ENCODE results near the gene CTU1.

Gene CTU1

GRCh38 chr19:51156710-51157109 lies 48.5 kb upstream of the CTU1 start (continued):
- TF ChIP-seq TCF7L2 (IDR thresholded peaks at IDR 0.05; ENCODE audit: borderline replicate concordance, low read depth, low read length) (no peak), PBX3 (CRISPR knock-in tag; IDR thresholded peaks at IDR 0.05) (no peak), ZNF239 (tag by site-specific recombination; IDR thresholded peaks at IDR 0.05) (no peak), EGR2 (tag by site-specific recombination; IDR thresholded peaks at IDR 0.05; ENCODE audit: low read depth) (no peak), OSR2 (tag by site-specific recombination; IDR thresholded peaks at IDR 0.05) (no peak)
- TF ChIP-seq, protein P1, sequence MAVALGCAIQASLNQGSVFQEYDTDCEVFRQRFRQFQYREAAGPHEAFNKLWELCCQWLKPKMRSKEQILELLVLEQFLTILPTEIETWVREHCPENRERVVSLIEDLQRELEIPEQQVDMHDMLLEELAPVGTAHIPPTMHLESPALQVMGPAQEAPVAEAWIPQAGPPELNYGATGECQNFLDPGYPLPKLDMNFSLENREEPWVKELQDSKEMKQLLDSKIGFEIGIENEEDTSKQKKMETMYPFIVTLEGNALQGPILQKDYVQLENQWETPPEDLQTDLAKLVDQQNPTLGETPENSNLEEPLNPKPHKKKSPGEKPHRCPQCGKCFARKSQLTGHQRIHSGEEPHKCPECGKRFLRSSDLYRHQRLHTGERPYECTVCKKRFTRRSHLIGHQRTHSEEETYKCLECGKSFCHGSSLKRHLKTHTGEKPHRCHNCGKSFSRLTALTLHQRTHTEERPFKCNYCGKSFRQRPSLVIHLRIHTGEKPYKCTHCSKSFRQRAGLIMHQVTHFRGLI (tag by site-specific recombination; IDR thresholded peaks at IDR 0.05) = no peak
- TF ChIP-seq, protein P2, sequence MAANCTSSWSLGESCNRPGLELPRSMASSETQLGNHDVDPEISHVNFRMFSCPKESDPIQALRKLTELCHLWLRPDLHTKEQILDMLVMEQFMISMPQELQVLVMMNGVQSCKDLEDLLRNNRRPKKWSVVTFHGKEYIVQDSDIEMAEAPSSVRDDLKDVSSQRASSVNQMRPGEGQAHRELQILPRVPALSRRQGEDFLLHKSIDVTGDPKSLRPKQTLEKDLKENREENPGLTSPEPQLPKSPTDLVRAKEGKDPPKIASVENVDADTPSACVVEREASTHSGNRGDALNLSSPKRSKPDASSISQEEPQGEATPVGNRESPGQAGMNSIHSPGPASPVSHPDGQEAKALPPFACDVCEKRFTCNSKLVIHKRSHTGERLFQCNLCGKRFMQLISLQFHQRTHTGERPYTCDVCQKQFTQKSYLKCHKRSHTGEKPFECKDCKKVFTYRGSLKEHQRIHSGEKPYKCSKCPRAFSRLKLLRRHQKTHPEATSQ (tag by site-specific recombination; IDR thresholded peaks at IDR 0.05) = no peak

GRCh38 chr19:51150627-51151026 lies 42.4 kb upstream of the CTU1 start:
- Histone ChIP-seq H3K9me3 (ENCODE audit: control insufficient read depth, insufficient read depth, low read depth, low read length) (no peaks in the 10 kb centered on the region), H3K27ac (ENCODE audit: extremely low read depth, low read depth, low read length) (no peak overlapping the region), H3K4me3 (ENCODE audit: low read depth, low read length) (no peak overlapping the region), H3K36me3 (ENCODE audit: control insufficient read depth in 2 of 2, insufficient read depth in 1 of 2, low read length in 2 of 2) (no peaks in the 10 kb centered on the region), H3K4me1 (ENCODE audit: control insufficient read depth, insufficient read depth, low read length) (no peaks in the 10 kb centered on the region)
- ChIA-PET CTCF (no interaction called here), POLR2A (no interaction called here)
- TF ChIP-seq, protein P3, sequence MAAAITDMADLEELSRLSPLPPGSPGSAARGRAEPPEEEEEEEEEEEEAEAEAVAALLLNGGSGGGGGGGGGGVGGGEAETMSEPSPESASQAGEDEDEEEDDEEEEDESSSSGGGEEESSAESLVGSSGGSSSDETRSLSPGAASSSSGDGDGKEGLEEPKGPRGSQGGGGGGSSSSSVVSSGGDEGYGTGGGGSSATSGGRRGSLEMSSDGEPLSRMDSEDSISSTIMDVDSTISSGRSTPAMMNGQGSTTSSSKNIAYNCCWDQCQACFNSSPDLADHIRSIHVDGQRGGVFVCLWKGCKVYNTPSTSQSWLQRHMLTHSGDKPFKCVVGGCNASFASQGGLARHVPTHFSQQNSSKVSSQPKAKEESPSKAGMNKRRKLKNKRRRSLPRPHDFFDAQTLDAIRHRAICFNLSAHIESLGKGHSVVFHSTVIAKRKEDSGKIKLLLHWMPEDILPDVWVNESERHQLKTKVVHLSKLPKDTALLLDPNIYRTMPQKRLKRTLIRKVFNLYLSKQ (tag by site-specific recombination; IDR thresholded peaks at IDR 0.05; ENCODE audit: borderline replicate concordance) = no peak
- TF ChIP-seq, protein P4, sequence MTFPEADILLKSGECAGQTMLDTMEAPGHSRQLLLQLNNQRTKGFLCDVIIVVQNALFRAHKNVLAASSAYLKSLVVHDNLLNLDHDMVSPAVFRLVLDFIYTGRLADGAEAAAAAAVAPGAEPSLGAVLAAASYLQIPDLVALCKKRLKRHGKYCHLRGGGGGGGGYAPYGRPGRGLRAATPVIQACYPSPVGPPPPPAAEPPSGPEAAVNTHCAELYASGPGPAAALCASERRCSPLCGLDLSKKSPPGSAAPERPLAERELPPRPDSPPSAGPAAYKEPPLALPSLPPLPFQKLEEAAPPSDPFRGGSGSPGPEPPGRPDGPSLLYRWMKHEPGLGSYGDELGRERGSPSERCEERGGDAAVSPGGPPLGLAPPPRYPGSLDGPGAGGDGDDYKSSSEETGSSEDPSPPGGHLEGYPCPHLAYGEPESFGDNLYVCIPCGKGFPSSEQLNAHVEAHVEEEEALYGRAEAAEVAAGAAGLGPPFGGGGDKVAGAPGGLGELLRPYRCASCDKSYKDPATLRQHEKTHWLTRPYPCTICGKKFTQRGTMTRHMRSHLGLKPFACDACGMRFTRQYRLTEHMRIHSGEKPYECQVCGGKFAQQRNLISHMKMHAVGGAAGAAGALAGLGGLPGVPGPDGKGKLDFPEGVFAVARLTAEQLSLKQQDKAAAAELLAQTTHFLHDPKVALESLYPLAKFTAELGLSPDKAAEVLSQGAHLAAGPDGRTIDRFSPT (tag by site-specific recombination; IDR thresholded peaks at IDR 0.05) = no peak
- TF ChIP-seq ZBTB20 (tag by site-specific recombination; IDR thresholded peaks at IDR 0.05) (no peak), ZFP37 (tag by site-specific recombination; IDR thresholded peaks at IDR 0.05) (no peak), ZNF558 (tag by site-specific recombination; IDR thresholded peaks at IDR 0.05) (no peak), ZNF292 (tag by site-specific recombination; IDR thresholded peaks at IDR 0.05; ENCODE audit: borderline replicate concordance, low read depth) (no peak), ZXDB (tag by site-specific recombination; IDR thresholded peaks at IDR 0.05) (no peak), HOXA7 (CRISPR knock-in tag; IDR thresholded peaks at IDR 0.05; ENCODE audit: borderline replicate concordance) (no peak), SCRT2 (tag by site-specific recombination; IDR thresholded peaks at IDR 0.05) (no peak)
- TF ChIP-seq, protein P5, sequence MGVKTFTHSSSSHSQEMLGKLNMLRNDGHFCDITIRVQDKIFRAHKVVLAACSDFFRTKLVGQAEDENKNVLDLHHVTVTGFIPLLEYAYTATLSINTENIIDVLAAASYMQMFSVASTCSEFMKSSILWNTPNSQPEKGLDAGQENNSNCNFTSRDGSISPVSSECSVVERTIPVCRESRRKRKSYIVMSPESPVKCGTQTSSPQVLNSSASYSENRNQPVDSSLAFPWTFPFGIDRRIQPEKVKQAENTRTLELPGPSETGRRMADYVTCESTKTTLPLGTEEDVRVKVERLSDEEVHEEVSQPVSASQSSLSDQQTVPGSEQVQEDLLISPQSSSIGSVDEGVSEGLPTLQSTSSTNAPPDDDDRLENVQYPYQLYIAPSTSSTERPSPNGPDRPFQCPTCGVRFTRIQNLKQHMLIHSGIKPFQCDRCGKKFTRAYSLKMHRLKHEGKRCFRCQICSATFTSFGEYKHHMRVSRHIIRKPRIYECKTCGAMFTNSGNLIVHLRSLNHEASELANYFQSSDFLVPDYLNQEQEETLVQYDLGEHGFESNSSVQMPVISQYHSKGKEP (tag by site-specific recombination; IDR thresholded peaks at IDR 0.05) = no peak
